ENCODE measurements around the gene CEP97.
A peak's percentile ranks its signal among the peaks of the same experiment; 100 is the strongest.

Gene CEP97

DNA sequence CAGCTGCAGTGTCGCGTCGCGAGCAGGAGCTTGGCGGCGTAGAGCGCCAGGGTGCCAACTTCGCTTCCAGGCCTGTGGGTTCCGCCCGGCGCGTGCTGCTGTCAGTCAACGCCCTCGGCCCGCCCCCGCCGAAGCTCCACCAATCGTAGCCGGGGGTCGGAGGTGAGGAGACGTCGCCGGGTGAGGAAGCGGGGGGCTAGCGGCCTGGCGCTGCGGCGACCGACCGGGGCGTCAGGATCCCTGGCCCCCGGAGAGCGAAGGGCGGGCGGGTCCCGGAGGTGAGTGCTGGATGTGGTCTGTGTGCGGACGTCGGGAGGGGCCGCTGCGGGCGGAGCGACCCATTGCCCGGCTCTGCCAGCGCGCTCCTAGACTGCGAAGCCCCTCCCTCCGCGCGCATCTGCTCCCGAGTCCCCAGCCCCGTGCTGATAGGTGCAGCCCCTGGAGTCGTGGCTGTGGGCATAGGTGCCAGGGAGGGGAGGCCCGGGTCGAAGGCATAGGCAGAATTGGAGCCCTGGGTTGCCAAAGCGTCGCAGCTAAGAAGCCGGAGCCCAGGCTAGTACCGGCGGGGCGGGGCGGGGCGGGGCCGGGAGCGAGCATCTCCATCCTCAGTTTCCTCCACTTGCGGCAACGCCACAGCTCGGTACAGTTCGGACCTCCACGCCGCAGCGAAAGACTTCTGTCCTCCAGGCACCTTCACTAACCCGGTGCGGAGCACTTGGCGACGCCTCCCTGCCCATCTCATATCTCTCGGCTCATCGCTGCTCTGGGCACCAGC is 54.8 kb downstream of the CEP97 start, which contains the start of gene NXPE3:
TSS of gene NXPE3 (plus strand) at position 165 of the 775 bp plus-strand sequence. CDS start 6,386 bp downstream, outside the sequence.
- Histone ChIP-seq H3K9me3 (ENCODE audit: control insufficient read depth, insufficient read depth, low read length) (no peaks in the 10 kb centered on the region), H3F3A (ENCODE audit: control insufficient read depth, insufficient read depth) (peaks cover 22% of the 10 kb centered on the region), H3K79me2 (ENCODE audit: control insufficient read depth, low read length) (peaks cover 31% of the 10 kb centered on the region), H3K36me3 (ENCODE audit: control insufficient read depth, low read length) (peaks cover 19% of the 10 kb centered on the region), H3K4me3 (ENCODE audit: low read length) (peak within 1 kb of the TSS; percentile 87), H3K4me1 (ENCODE audit: control insufficient read depth, low read length) (peaks cover 45% of the 10 kb centered on the region), H3K4me2 (ENCODE audit: low read length) (peak within 1 kb of the TSS; percentile 93), H3K27ac (ENCODE audit: low read depth, low read length) (peak within 1 kb of the TSS; percentile 64), H3K27me3 (ENCODE audit: control insufficient read depth, low read length) (no peaks in the 10 kb centered on the region), H4K20me1 (ENCODE audit: control insufficient read depth, insufficient read depth, low read depth, low read length) (no peaks in the 10 kb centered on the region), H3K9me2 (replicated peaks; ENCODE audit: control insufficient read depth, low read length) (no peaks in the 10 kb centered on the region)
- TF ChIP-seq EZH2phosphoT487 (IDR thresholded peaks at IDR 0.05; ENCODE audit: borderline replicate concordance, low read length): no peak
- TF ChIP-seq, protein P1, sequence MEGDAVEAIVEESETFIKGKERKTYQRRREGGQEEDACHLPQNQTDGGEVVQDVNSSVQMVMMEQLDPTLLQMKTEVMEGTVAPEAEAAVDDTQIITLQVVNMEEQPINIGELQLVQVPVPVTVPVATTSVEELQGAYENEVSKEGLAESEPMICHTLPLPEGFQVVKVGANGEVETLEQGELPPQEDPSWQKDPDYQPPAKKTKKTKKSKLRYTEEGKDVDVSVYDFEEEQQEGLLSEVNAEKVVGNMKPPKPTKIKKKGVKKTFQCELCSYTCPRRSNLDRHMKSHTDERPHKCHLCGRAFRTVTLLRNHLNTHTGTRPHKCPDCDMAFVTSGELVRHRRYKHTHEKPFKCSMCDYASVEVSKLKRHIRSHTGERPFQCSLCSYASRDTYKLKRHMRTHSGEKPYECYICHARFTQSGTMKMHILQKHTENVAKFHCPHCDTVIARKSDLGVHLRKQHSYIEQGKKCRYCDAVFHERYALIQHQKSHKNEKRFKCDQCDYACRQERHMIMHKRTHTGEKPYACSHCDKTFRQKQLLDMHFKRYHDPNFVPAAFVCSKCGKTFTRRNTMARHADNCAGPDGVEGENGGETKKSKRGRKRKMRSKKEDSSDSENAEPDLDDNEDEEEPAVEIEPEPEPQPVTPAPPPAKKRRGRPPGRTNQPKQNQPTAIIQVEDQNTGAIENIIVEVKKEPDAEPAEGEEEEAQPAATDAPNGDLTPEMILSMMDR (IDR thresholded peaks at IDR 0.05; ENCODE audit: low read depth, low read length, poor library complexity, severe bottlenecking): no peak

DNA sequence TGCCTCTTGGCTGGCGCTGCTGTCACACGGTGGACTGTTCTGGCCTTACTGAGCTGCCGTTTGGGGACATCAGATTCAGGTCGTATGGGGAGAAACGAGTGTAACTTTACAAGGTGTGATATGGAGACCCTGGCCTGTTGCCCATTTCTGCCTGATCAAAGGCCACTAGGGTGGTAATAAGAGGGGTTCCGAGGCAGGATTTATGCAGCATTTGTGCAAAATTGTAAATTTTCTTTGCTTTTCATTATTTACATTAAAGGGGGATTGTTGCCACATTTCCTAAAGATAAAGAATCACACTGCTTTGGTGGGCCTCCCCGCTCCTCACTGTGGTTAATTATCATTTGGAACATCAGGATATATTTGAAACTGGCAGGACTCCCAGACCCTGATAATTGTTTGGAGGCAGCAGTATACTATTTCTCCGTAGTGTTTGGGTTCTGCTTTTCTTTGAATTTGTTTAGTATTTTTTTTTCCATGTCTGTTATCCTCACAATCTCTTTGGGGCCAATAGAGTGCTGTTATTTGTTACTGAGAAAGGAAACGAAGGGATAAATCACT is 55.5 kb downstream of the CEP97 start:
- H3K36me3 ChIP-seq (ENCODE audit: control insufficient read depth, low read length): peaks cover 26% of the 10 kb centered on the region
- H3F3A ChIP-seq (ENCODE audit: control insufficient read depth, insufficient read depth): peaks cover 16% of the 10 kb centered on the region
- H3K9me3 ChIP-seq (ENCODE audit: control insufficient read depth, insufficient read depth, low read length): no peaks in the 10 kb centered on the region
- H3K4me1 ChIP-seq (ENCODE audit: control insufficient read depth, low read length): peaks cover 45% of the 10 kb centered on the region
- no peak for TF ChIP-seq EZH2phosphoT487 (IDR thresholded peaks at IDR 0.05; ENCODE audit: borderline replicate concordance, low read length)
- TF ChIP-seq, protein P1 (IDR thresholded peaks at IDR 0.05; ENCODE audit: low read depth, low read length, poor library complexity, severe bottlenecking): no peak
- H3K9me2 ChIP-seq (replicated peaks; ENCODE audit: control insufficient read depth, low read length): no peaks in the 10 kb centered on the region
- peak overlapping the region; percentile 93 for H3K4me2 ChIP-seq (ENCODE audit: low read length)
- no peaks in the 10 kb centered on the region for H3K27me3 ChIP-seq (ENCODE audit: control insufficient read depth, low read length)
- H3K27ac ChIP-seq (ENCODE audit: low read depth, low read length): 0 out of 2 replicates have a peak overlapping the region, but pooled peaks have one; percentile 64
- H3K79me2 ChIP-seq (ENCODE audit: control insufficient read depth, low read length): peaks cover 31% of the 10 kb centered on the region
- no peaks in the 10 kb centered on the region for H4K20me1 ChIP-seq (ENCODE audit: control insufficient read depth, insufficient read depth, low read depth, low read length)
- H3K4me3 ChIP-seq (ENCODE audit: low read length): peak overlapping the region; percentile 87

GRCh38 chr3:101780661-101781060 is 56.2 kb downstream of the CEP97 start:
- no peaks in the 10 kb centered on the region for H3K9me3 ChIP-seq (ENCODE audit: control insufficient read depth, insufficient read depth, low read length)
- peak overlapping the region; percentile 87 for H3K4me3 ChIP-seq (ENCODE audit: low read length)
- H4K20me1 ChIP-seq (ENCODE audit: control insufficient read depth, insufficient read depth, low read depth, low read length): no peaks in the 10 kb centered on the region
- no peak overlapping the region for H3K27ac ChIP-seq (ENCODE audit: low read depth, low read length)
- peaks cover 31% of the 10 kb centered on the region for H3K79me2 ChIP-seq (ENCODE audit: control insufficient read depth, low read length)
- no peaks in the 10 kb centered on the region for H3K9me2 ChIP-seq (replicated peaks; ENCODE audit: control insufficient read depth, low read length)
- no peaks in the 10 kb centered on the region for H3K27me3 ChIP-seq (ENCODE audit: control insufficient read depth, low read length)
- peaks cover 33% of the 10 kb centered on the region for H3K36me3 ChIP-seq (ENCODE audit: control insufficient read depth, low read length)
- TF ChIP-seq, protein P1 (IDR thresholded peaks at IDR 0.05; ENCODE audit: low read depth, low read length, poor library complexity, severe bottlenecking): no peak
- no peak for TF ChIP-seq EZH2phosphoT487 (IDR thresholded peaks at IDR 0.05; ENCODE audit: borderline replicate concordance, low read length)
- peaks cover 12% of the 10 kb centered on the region for H3F3A ChIP-seq (ENCODE audit: control insufficient read depth, insufficient read depth)
- peaks cover 45% of the 10 kb centered on the region for H3K4me1 ChIP-seq (ENCODE audit: control insufficient read depth, low read length)
- peak overlapping the region; percentile 93 for H3K4me2 ChIP-seq (ENCODE audit: low read length)

Measured in DOHH2 (cell line).